Spleen (tissue), 7 donors: ENCODE data around the gene ETV3.

Experiments
- POLR2AphosphoS5 ChIP-seq, 3 donors: sonication (generic); formaldehyde crosslinking; IDR thresholded peaks; one replicate each; pipeline ENCODE4 v1.5.1; 2017; ENCODE audit warnings: antibody characterized with exemption in 3 of 3
- TF ChIP-seq, protein P1 (sequence below), 11 experiments: fragments of 200-600 bp in 7 of 11; fragments of 450-650 bp in 4 of 11; sonication (generic) in 4 of 11; IDR thresholded peaks in 8 of 11; conservative IDR thresholded peaks in 3 of 11; 1 replicate in 7 of 11; 2 replicates in 4 of 11; pipeline versions ENCODE4 v1.4.0 to v1.8.0; 2016 to 2021; ENCODE audit warnings: antibody characterized with exemption in 11 of 11, inconsistent platforms in 4 of 11, mild to moderate bottlenecking in 1 of 11
- donor health status: DM: no; HTN: no; CAD: no; lungs with moderate emphysema.
- donor health status: DM: no; HTN: no; CAD: no.
- donor health status: DM: no; HTN: no; CAD: no.

DNA sequence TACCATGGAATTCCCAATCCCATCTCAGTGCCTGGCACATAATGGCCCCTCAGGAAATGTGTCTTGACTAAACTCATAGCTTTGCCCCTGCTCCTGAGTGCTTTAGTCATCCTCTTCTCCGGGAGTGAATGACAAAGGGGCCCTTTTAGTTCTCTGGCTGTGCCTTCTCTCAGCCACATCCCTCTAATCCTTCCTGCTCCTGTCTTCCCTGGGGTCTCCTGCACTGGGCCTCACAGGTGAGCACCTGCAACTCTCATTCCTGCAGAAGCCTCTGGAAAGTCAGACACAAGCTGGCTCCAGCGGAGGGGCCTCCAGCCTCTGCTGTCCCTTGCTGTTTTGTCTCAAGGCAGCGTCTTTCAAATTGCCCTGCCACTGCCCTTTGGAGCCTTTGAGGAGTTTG is 24.6 kb downstream of the ETV3 start:
- TF ChIP-seq, protein P1, sequence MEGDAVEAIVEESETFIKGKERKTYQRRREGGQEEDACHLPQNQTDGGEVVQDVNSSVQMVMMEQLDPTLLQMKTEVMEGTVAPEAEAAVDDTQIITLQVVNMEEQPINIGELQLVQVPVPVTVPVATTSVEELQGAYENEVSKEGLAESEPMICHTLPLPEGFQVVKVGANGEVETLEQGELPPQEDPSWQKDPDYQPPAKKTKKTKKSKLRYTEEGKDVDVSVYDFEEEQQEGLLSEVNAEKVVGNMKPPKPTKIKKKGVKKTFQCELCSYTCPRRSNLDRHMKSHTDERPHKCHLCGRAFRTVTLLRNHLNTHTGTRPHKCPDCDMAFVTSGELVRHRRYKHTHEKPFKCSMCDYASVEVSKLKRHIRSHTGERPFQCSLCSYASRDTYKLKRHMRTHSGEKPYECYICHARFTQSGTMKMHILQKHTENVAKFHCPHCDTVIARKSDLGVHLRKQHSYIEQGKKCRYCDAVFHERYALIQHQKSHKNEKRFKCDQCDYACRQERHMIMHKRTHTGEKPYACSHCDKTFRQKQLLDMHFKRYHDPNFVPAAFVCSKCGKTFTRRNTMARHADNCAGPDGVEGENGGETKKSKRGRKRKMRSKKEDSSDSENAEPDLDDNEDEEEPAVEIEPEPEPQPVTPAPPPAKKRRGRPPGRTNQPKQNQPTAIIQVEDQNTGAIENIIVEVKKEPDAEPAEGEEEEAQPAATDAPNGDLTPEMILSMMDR (IDR thresholded peaks at IDR 0.05 in 8 of 11, conservative IDR thresholded peaks at IDR 0.05 in 3 of 11) = no peak
- no peak for TF ChIP-seq POLR2AphosphoS5 (IDR thresholded peaks at IDR 0.05)
